ENCODE measurements around the gene ATG7. TPM values are rescaled to one million over a fixed set of nuclear protein-coding genes. Genes with fewer than 3 reads are reported as not detected.

ATG7 gene
- total and polyA plus RNA-seq, 4 donors: 7.4 to 53.8 (median 15.6) TPM

DNA sequence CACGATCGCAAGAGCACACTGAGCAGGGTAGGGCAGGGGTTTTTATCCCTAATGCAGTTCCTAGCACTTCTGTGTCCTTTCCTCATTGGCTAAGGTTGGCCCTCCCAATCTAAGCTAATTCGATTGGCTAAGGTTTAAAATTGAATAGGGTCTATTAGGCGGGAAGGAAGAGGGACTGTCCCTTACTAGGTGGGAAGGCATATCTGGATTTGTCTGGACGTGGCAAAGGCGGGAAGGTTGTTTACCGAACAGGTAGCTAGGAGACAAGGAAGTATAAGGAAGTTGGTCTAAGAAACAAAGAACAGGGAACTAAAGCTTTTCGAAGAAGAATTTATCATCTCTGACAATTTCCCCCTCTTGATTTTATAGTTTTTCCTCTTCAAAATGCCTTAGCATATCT lies 24.8 kb upstream of the ATG7 start:
- peaks cover 0 to under 1% (median 0%) of the 10 kb centered on the region in 4 donors for H3K27me3 ChIP-seq (ENCODE audit: control insufficient read depth in 4 of 4, insufficient read depth in 4 of 4, low read length in 3 of 4)
- no peaks in the 10 kb centered on the region for H3K9me3 ChIP-seq (ENCODE audit: control insufficient read depth in 4 of 4, low read length in 3 of 4)
- TF ChIP-seq, protein P1, sequence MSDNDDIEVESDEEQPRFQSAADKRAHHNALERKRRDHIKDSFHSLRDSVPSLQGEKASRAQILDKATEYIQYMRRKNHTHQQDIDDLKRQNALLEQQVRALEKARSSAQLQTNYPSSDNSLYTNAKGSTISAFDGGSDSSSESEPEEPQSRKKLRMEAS (IDR thresholded peaks at IDR 0.05): no peak
- TF ChIP-seq NR2F2 (IDR thresholded peaks at IDR 0.05): no peak
- no peak for TF ChIP-seq EGR1 (IDR thresholded peaks at IDR 0.05; ENCODE audit: low read depth in 2 of 2)
- no peak for TF ChIP-seq FOXA2 (IDR thresholded peaks at IDR 0.05)
- TF ChIP-seq YY1 (IDR thresholded peaks at IDR 0.05): no peak
- TF ChIP-seq HNF4G (IDR thresholded peaks at IDR 0.05): no peak
- TF ChIP-seq HNF4A (conservative IDR thresholded peaks at IDR 0.05): no peak
- TF ChIP-seq FOXA1 (IDR thresholded peaks at IDR 0.05): no peak
- TF ChIP-seq RAD21 (IDR thresholded peaks at IDR 0.05): no peak
- no peak for TF ChIP-seq TAF1 (conservative IDR thresholded peaks at IDR 0.05)
- 65% methylated on average over 8 of the region's 8 CpGs for WGBS
- DNase-seq (ENCODE audit: low spot score): no peak
- no peak overlapping the region for H3K27ac ChIP-seq (ENCODE audit: low read depth in 1 of 2, low read length in 2 of 2)
- H3K4me1 ChIP-seq (ENCODE audit: control insufficient read depth in 4 of 4, insufficient read depth in 4 of 4, low read length in 3 of 4): no peaks in the 10 kb centered on the region
- H3K36me3 ChIP-seq (ENCODE audit: control insufficient read depth in 4 of 4, insufficient read depth in 3 of 4, low read depth in 1 of 4, low read length in 3 of 4): no peaks in the 10 kb centered on the region
- no peak overlapping the region for H3K9ac ChIP-seq (ENCODE audit: low read depth in 1 of 2, low read length in 2 of 2)
- H3K4me3 ChIP-seq (ENCODE audit: low read depth in 1 of 3, low read length in 3 of 3): no peak overlapping the region

DNA sequence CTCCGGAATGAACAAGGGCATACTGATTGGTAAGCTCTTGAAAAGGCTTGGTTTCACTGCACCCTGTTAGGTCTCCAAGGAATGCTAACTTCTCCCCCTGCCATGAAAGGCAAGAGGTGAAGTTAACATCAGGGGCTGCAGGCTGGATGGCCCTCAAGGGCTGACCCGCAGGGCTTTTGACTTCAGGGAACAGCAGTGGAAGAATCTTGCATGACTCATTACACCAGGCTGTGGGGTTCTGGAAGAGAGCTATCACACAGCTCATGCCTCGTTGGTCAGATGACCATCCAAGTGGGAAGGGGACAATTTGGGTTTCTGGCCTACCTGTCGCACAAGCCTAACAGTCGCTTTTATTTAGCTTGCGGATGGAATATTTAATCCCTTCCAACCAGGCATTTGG lies 23.6 kb upstream of the ATG7 start:
- H3K4me3 ChIP-seq (ENCODE audit: low read depth in 1 of 3, low read length in 3 of 3): no peak overlapping the region
- H3K36me3 ChIP-seq (ENCODE audit: control insufficient read depth in 4 of 4, insufficient read depth in 3 of 4, low read depth in 1 of 4, low read length in 3 of 4): no peaks in the 10 kb centered on the region
- H3K4me1 ChIP-seq (ENCODE audit: control insufficient read depth in 4 of 4, insufficient read depth in 4 of 4, low read length in 3 of 4): no peaks in the 10 kb centered on the region
- no peaks in the 10 kb centered on the region for H3K9me3 ChIP-seq (ENCODE audit: control insufficient read depth in 4 of 4, low read length in 3 of 4)
- DNase-seq (ENCODE audit: low spot score): no peak
- 93% methylated on average over 6 of the region's 6 CpGs for WGBS
- TF ChIP-seq HNF4G (IDR thresholded peaks at IDR 0.05) (no peak), FOXA2 (IDR thresholded peaks at IDR 0.05) (no peak), JUND (IDR thresholded peaks at IDR 0.05) (no peak), GABPA (IDR thresholded peaks at IDR 0.05 in 1 of 2, conservative IDR thresholded peaks at IDR 0.05 in 1 of 2) (no peak), FOXA1 (IDR thresholded peaks at IDR 0.05) (no peak), RAD21 (IDR thresholded peaks at IDR 0.05) (no peak), EGR1 (IDR thresholded peaks at IDR 0.05; ENCODE audit: low read depth in 2 of 2) (no peak), YY1 (IDR thresholded peaks at IDR 0.05) (no peak), SP1 (IDR thresholded peaks at IDR 0.05) (no peak)
- TF ChIP-seq, protein P2, sequence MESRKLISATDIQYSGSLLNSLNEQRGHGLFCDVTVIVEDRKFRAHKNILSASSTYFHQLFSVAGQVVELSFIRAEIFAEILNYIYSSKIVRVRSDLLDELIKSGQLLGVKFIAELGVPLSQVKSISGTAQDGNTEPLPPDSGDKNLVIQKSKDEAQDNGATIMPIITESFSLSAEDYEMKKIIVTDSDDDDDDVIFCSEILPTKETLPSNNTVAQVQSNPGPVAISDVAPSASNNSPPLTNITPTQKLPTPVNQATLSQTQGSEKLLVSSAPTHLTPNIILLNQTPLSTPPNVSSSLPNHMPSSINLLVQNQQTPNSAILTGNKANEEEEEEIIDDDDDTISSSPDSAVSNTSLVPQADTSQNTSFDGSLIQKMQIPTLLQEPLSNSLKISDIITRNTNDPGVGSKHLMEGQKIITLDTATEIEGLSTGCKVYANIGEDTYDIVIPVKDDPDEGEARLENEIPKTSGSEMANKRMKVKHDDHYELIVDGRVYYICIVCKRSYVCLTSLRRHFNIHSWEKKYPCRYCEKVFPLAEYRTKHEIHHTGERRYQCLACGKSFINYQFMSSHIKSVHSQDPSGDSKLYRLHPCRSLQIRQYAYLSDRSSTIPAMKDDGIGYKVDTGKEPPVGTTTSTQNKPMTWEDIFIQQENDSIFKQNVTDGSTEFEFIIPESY (IDR thresholded peaks at IDR 0.05): no peak
- TF ChIP-seq, protein P1 (IDR thresholded peaks at IDR 0.05): no peak
- TF ChIP-seq, protein P3, sequence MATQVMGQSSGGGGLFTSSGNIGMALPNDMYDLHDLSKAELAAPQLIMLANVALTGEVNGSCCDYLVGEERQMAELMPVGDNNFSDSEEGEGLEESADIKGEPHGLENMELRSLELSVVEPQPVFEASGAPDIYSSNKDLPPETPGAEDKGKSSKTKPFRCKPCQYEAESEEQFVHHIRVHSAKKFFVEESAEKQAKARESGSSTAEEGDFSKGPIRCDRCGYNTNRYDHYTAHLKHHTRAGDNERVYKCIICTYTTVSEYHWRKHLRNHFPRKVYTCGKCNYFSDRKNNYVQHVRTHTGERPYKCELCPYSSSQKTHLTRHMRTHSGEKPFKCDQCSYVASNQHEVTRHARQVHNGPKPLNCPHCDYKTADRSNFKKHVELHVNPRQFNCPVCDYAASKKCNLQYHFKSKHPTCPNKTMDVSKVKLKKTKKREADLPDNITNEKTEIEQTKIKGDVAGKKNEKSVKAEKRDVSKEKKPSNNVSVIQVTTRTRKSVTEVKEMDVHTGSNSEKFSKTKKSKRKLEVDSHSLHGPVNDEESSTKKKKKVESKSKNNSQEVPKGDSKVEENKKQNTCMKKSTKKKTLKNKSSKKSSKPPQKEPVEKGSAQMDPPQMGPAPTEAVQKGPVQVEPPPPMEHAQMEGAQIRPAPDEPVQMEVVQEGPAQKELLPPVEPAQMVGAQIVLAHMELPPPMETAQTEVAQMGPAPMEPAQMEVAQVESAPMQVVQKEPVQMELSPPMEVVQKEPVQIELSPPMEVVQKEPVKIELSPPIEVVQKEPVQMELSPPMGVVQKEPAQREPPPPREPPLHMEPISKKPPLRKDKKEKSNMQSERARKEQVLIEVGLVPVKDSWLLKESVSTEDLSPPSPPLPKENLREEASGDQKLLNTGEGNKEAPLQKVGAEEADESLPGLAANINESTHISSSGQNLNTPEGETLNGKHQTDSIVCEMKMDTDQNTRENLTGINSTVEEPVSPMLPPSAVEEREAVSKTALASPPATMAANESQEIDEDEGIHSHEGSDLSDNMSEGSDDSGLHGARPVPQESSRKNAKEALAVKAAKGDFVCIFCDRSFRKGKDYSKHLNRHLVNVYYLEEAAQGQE (IDR thresholded peaks at IDR 0.05): no peak
- TF ChIP-seq, protein P4, sequence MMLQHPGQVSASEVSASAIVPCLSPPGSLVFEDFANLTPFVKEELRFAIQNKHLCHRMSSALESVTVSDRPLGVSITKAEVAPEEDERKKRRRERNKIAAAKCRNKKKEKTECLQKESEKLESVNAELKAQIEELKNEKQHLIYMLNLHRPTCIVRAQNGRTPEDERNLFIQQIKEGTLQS (IDR thresholded peaks at IDR 0.05): no peak
- peaks cover 0 to 2% (median 0%) of the 10 kb centered on the region in 4 donors for H3K27me3 ChIP-seq (ENCODE audit: control insufficient read depth in 4 of 4, insufficient read depth in 4 of 4, low read length in 3 of 4)
- H3K9ac ChIP-seq (ENCODE audit: low read depth in 1 of 2, low read length in 2 of 2): no peak overlapping the region
- no peak overlapping the region for H3K27ac ChIP-seq (ENCODE audit: low read depth in 1 of 2, low read length in 2 of 2)
